ENCODE results near the gene SIRT3. TPM values are rescaled to one million over a fixed set of nuclear protein-coding genes. Genes with fewer than 3 reads are reported as not detected.
A peak's percentile ranks its signal among the peaks of the same experiment; 100 is the strongest.

SIRT3 gene
- polyA plus RNA-seq, 1 experiment = 22.2 TPM

GRCh38 chr11:209275-210121, 26.6 kb downstream of the SIRT3 start:
- Histone ChIP-seq H3K36me3 (ENCODE audit: control insufficient read depth, insufficient read depth, low read length) (peaks cover 54% of the 10 kb centered on the region), H3K27me3 (ENCODE audit: control insufficient read depth, insufficient read depth, low read length) (no peaks in the 10 kb centered on the region), H3K4me3 (ENCODE audit: low read depth, low read length) (peak overlapping the region; percentile 96)
- POLR2A ChIA-PET = no interaction called here
- TF ChIP-seq CTCF (IDR thresholded peaks at IDR 0.05; ENCODE audit: insufficient read depth, low read depth, low read length) = no peak
- CTCF ChIA-PET = interaction anchor here (1.3 to 1.6 kb wide), 2 partner anchors 236 to 239 kb away, joined by 3 read pairs; no protein-coding TSS in a partner anchor
- no peak for DNase-seq (ENCODE audit: low read depth)

GRCh38 chr11:208917-209260, 27.3 kb downstream of the SIRT3 start:
- DNase-seq (ENCODE audit: low read depth) = no peak
- POLR2A ChIA-PET = interaction anchor here (0.7 kb wide), 1 partner anchor 570 kb away, joined by 21 read pairs; no protein-coding TSS in a partner anchor
- peak overlapping the region; percentile 96 for H3K4me3 ChIP-seq (ENCODE audit: low read depth, low read length)
- CTCF ChIA-PET = interaction anchor here (0.9 to 1.6 kb wide), 3 partner anchors 127 to 240 kb away, joined by 3 read pairs; no protein-coding TSS in a partner anchor
- H3K36me3 ChIP-seq (ENCODE audit: control insufficient read depth, insufficient read depth, low read length) = peaks cover 55% of the 10 kb centered on the region
- TF ChIP-seq CTCF (IDR thresholded peaks at IDR 0.05; ENCODE audit: insufficient read depth, low read depth, low read length) = no peak
- H3K27me3 ChIP-seq (ENCODE audit: control insufficient read depth, insufficient read depth, low read length) = no peaks in the 10 kb centered on the region

- CTCF ChIA-PET = interaction anchor here (0.9 to 1.6 kb wide), 3 partner anchors 128 to 240 kb away, joined by 3 read pairs; no protein-coding TSS in a partner anchor
Measured at GRCh38 chr11:208181-208916, 27.8 kb downstream of the SIRT3 start.

GRCh38 chr11:207863-208180, 28.3 kb downstream of the SIRT3 start:
- CTCF ChIA-PET = interaction anchor here (0.9 to 1.5 kb wide), 3 partner anchors 128 to 241 kb away, joined by 3 to 6 read pairs (median 3); no protein-coding TSS in a partner anchor
- Histone ChIP-seq H3K36me3 (ENCODE audit: control insufficient read depth, insufficient read depth, low read length) (peaks cover 54% of the 10 kb centered on the region), H3K4me3 (ENCODE audit: low read depth, low read length) (peak overlapping the region; percentile 96), H3K27me3 (ENCODE audit: control insufficient read depth, insufficient read depth, low read length) (no peaks in the 10 kb centered on the region)
- TF ChIP-seq CTCF (IDR thresholded peaks at IDR 0.05; ENCODE audit: insufficient read depth, low read depth, low read length) = no peak
- no peak for DNase-seq (ENCODE audit: low read depth)
- POLR2A ChIA-PET = no interaction called here

More at GRCh38 chr11:208181-208916, 27.8 kb downstream of the SIRT3 start:
- peak overlapping the region; percentile 96 for H3K4me3 ChIP-seq (ENCODE audit: low read depth, low read length)
- POLR2A ChIA-PET = interaction anchor here (0.7 kb wide), 1 partner anchor 571 kb away, joined by 21 read pairs; no protein-coding TSS in a partner anchor
- no peaks in the 10 kb centered on the region for H3K27me3 ChIP-seq (ENCODE audit: control insufficient read depth, insufficient read depth, low read length)
- DNase-seq (ENCODE audit: low read depth) = no peak
- no peak for TF ChIP-seq CTCF (IDR thresholded peaks at IDR 0.05; ENCODE audit: insufficient read depth, low read depth, low read length)
- peaks cover 56% of the 10 kb centered on the region for H3K36me3 ChIP-seq (ENCODE audit: control insufficient read depth, insufficient read depth, low read length)
